Lower lobe of right lung (tissue), 2 donors: ENCODE measurements around the gene UBAP2L. TPM values are rescaled to one million over a fixed set of nuclear protein-coding genes. Genes with fewer than 3 reads are reported as not detected.
A peak's percentile ranks its signal among the peaks of the same experiment; 100 is the strongest.
"Not testable (repeated sequence)": the region's sequence is repeated elsewhere in the genome, so short reads cannot be mapped to it uniquely, and the experiment has no call there.

Source experiments
- ATAC-seq, 2 donors: fragments of 200-7000 bp; cut with Tn5 transposase; one replicate each; pipeline ENCODE4 v1.9.1; 2020 to 2022; ENCODE audit warnings: mild to moderate bottlenecking in 2 of 2, moderate library complexity in 2 of 2
- DNase-seq: peaks from one replicate; pipeline ENCODE4 v3.0.0-alpha.2; 2020
- H3K27ac ChIP-seq: fragments of 200-600 bp; one replicate; pipeline ENCODE4 v1.8.0; 2022
- H3K27me3 ChIP-seq: fragments of 200-600 bp; one replicate; pipeline ENCODE4 v1.8.0; 2022; ENCODE audit warnings: low read depth
- H3K36me3 ChIP-seq: fragments of 200-600 bp; one replicate; pipeline ENCODE4 v1.8.0; 2022; ENCODE audit warnings: mild to moderate bottlenecking
- H3K4me1 ChIP-seq: fragments of 200-600 bp; one replicate; pipeline ENCODE4 v1.8.0; 2022
- H3K4me3 ChIP-seq: fragments of 200-600 bp; one replicate; pipeline ENCODE4 v1.8.0; 2022; ENCODE audit warnings: mild to moderate bottlenecking
- H3K9me3 ChIP-seq: fragments of 200-600 bp; one replicate; pipeline ENCODE4 v1.8.0; 2022
- CTCF ChIP-seq: fragments of 200-600 bp; IDR thresholded peaks from one replicate; pipeline ENCODE4 v1.8.0; 2022; ENCODE audit warnings: antibody characterized with exemption, mild to moderate bottlenecking
- intact Hi-C: fragments of 100-400 bp; cut with DNase I; formaldehyde crosslinking; loops from one replicate; pipeline ENCODE4 v1.11.0; 2022
- total RNA-seq: library from RNA; stranded (reverse); fragmentation: NEBNext Ultra II Directional; extraction: Animal tissue kit (Norgen Biotek cat#: 25700); gene quantifications from one replicate; pipeline ENCODE4 v1.2.1, GENCODE V29; 2021
- donor health status: DM: no; HTN: yes; CAD: no; lungs with severe emphysema.

Gene UBAP2L
- total RNA-seq, 1 donor from 2014 or later: 142 TPM

- peaks cover 18% of the 10 kb centered on the region for H3K4me1 ChIP-seq
- no peak overlapping the region for H3K27ac ChIP-seq
- TF ChIP-seq CTCF: no peak
- intact Hi-C loops: no loop called here
- ATAC-seq (no peak), DNase-seq (no peak)
- no peaks in the 10 kb centered on the region for H3K27me3 ChIP-seq
- H3K36me3 ChIP-seq: peaks cover 68% of the 10 kb centered on the region
- H3K9me3 ChIP-seq: no peaks in the 10 kb centered on the region
- H3K4me3 ChIP-seq: no peak overlapping the region
Observed at GRCh38 chr1:154270833-154271232, 50.1 kb downstream of the UBAP2L start.

GRCh38 chr1:154272217-154272998 is 51.7 kb downstream of the UBAP2L start, which contains the start of gene HAX1:
Gene HAX1, plus strand, starts transcription at chr1:154272629. Its CDS starts 95 bp downstream, at chr1:154272724.
- ATAC-seq: peak; percentile 93 to 97
- Histone ChIP-seq H3K9me3 (no peaks in the 10 kb centered on the region), H3K27ac (peak within 1 kb of the TSS; percentile 88), H3K4me1 (peaks cover 18% of the 10 kb centered on the region), H3K27me3 (no peaks in the 10 kb centered on the region), H3K4me3 (peak within 1 kb of the TSS; percentile 68), H3K36me3 (peaks cover 64% of the 10 kb centered on the region)
- TF ChIP-seq CTCF: peak; percentile 78
- peak; percentile 96 for DNase-seq
- intact Hi-C loops: no loop called here

- peaks cover 18% of the 10 kb centered on the region for H3K4me1 ChIP-seq
- peaks cover 63% of the 10 kb centered on the region for H3K36me3 ChIP-seq
- TF ChIP-seq CTCF: no peak
- peak in 1 of 2 donors; percentile 20 for ATAC-seq
- intact Hi-C loops: no loop called here
- H3K27me3 ChIP-seq: no peaks in the 10 kb centered on the region
- DNase-seq: no peak
- peak overlapping the region; percentile 68 for H3K4me3 ChIP-seq
- H3K27ac ChIP-seq: peak overlapping the region; percentile 88
- no peaks in the 10 kb centered on the region for H3K9me3 ChIP-seq
Observed at GRCh38 chr1:154272999-154273563, 52.3 kb downstream of the UBAP2L start.

GRCh38 chr1:154276797-154277196 is 56.0 kb downstream of the UBAP2L start:
- Histone ChIP-seq H3K4me1 (peaks cover 14% of the 10 kb centered on the region), H3K36me3 (peaks cover 35% of the 10 kb centered on the region), H3K4me3 (no peak overlapping the region), H3K9me3 (no peaks in the 10 kb centered on the region), H3K27ac (no peak overlapping the region), H3K27me3 (no peaks in the 10 kb centered on the region)
- ATAC-seq (no peak), DNase-seq (no peak)
- peak; percentile 21 for TF ChIP-seq CTCF
- intact Hi-C loops: no loop called here

- ATAC-seq, H3K27ac ChIP-seq, intact Hi-C loops, H3K4me1 ChIP-seq, H3K9me3 ChIP-seq, H3K4me3 ChIP-seq, H3K27me3 ChIP-seq, H3K36me3 ChIP-seq, DNase-seq: not testable (repeated sequence)
Observed at GRCh38 chr1:154287591-154287990, 66.8 kb downstream of the UBAP2L start.

GRCh38 chr1:154288661-154289060 is 67.9 kb downstream of the UBAP2L start:
- intact Hi-C loops: no loop called here
- Histone ChIP-seq H3K36me3 (no peaks in the 10 kb centered on the region), H3K4me3 (no peak overlapping the region), H3K27me3 (no peaks in the 10 kb centered on the region), H3K27ac (no peak overlapping the region), H3K9me3 (no peaks in the 10 kb centered on the region), H3K4me1 (no peaks in the 10 kb centered on the region)
- no peak for TF ChIP-seq CTCF
- no peak for ATAC-seq
- no peak for DNase-seq
